ENCODE data around the gene PDILT. TPM values are rescaled to one million over a fixed set of nuclear protein-coding genes. Genes with fewer than 3 reads are reported as not detected.
"Not testable (repeated sequence)": the region's sequence is repeated elsewhere in the genome, so short reads cannot be mapped to it uniquely, and the experiment has no call there.

Gene PDILT
- total and polyA plus RNA-seq, 2 experiments from 2014 or later: not detected

- H3K27ac ChIP-seq (ENCODE audit: low read depth); H3K4me1 Mint-ChIP-seq; H3K36me3 ChIP-seq (ENCODE audit: insufficient read depth); DNase-seq (ENCODE audit: low spot score); H3K27me3 ChIP-seq (ENCODE audit: insufficient read depth); H3K4me3 ChIP-seq; H3K27ac Mint-ChIP-seq; H3K79me2 ChIP-seq (replicated peaks; ENCODE audit: insufficient read depth); H4K20me1 ChIP-seq (replicated peaks; ENCODE audit: insufficient read depth); H3K4me2 ChIP-seq; H3K9me3 Mint-ChIP-seq; H3K4me1 ChIP-seq (ENCODE audit: insufficient read depth); H3K27me3 Mint-ChIP-seq (ENCODE audit: insufficient read depth, low read depth, poor library complexity); H3K4me3 Mint-ChIP-seq; H3K9me2 ChIP-seq (ENCODE audit: insufficient read depth); ATAC-seq; H3K36me3 Mint-ChIP-seq (ENCODE audit: low read depth); H3F3A ChIP-seq (replicated peaks; ENCODE audit: low read depth): not testable (repeated sequence)
- 0 out of 2 replicates have a peak overlapping the region, but pooled peaks have one; percentile 43 for H2AFZ ChIP-seq
Observed at GRCh38 chr16:20440731-20441130, 36.2 kb upstream of the PDILT start.

DNA sequence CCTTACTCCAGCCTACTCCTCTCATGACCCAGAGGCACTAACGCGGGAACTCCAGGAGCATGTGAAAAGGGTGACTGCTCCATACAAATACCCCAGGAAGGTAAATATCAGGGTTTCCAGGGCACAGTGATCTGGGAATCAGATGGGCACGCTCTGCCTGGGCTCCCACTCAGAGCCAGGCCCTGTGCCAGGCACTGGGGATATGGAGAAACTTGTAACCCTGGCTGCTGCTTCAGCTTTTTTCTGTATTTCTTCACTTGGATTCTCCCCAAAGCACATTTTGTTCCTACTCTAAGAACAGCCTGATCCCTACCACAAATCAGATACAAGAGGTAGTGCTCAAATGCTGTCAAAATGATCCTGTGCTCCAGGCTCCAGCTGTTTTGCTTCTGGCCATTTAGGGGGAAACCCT lies 35.3 kb upstream of the PDILT start:
- not testable (repeated sequence) for H3K4me3 Mint-ChIP-seq; H3K27me3 ChIP-seq (ENCODE audit: insufficient read depth); DNase-seq (ENCODE audit: low spot score); H3K4me1 Mint-ChIP-seq; H3K9me2 ChIP-seq (ENCODE audit: insufficient read depth); H3K4me1 ChIP-seq (ENCODE audit: insufficient read depth); H3K4me2 ChIP-seq; H4K20me1 ChIP-seq (replicated peaks; ENCODE audit: insufficient read depth); H3K27ac ChIP-seq (ENCODE audit: low read depth); H2AFZ ChIP-seq; H3K36me3 ChIP-seq (ENCODE audit: insufficient read depth); ATAC-seq; H3F3A ChIP-seq (replicated peaks; ENCODE audit: low read depth); H3K27me3 Mint-ChIP-seq (ENCODE audit: insufficient read depth, low read depth, poor library complexity); H3K27ac Mint-ChIP-seq; H3K79me2 ChIP-seq (replicated peaks; ENCODE audit: insufficient read depth); H3K9me3 Mint-ChIP-seq; H3K36me3 Mint-ChIP-seq (ENCODE audit: low read depth); H3K4me3 ChIP-seq

GRCh38 chr16:20438950-20439349 lies 34.4 kb upstream of the PDILT start:
- not testable (repeated sequence) for H3K27me3 ChIP-seq (ENCODE audit: insufficient read depth); H3F3A ChIP-seq (replicated peaks; ENCODE audit: low read depth); H3K4me2 ChIP-seq; H3K27ac ChIP-seq (ENCODE audit: low read depth); H3K27ac Mint-ChIP-seq; H2AFZ ChIP-seq; H3K4me1 ChIP-seq (ENCODE audit: insufficient read depth); H3K9me3 Mint-ChIP-seq; H3K79me2 ChIP-seq (replicated peaks; ENCODE audit: insufficient read depth); H3K36me3 Mint-ChIP-seq (ENCODE audit: low read depth); ATAC-seq; H3K27me3 Mint-ChIP-seq (ENCODE audit: insufficient read depth, low read depth, poor library complexity); H4K20me1 ChIP-seq (replicated peaks; ENCODE audit: insufficient read depth); H3K36me3 ChIP-seq (ENCODE audit: insufficient read depth); H3K4me3 Mint-ChIP-seq; DNase-seq (ENCODE audit: low spot score); H3K9me2 ChIP-seq (ENCODE audit: insufficient read depth); H3K4me3 ChIP-seq; H3K4me1 Mint-ChIP-seq

DNA sequence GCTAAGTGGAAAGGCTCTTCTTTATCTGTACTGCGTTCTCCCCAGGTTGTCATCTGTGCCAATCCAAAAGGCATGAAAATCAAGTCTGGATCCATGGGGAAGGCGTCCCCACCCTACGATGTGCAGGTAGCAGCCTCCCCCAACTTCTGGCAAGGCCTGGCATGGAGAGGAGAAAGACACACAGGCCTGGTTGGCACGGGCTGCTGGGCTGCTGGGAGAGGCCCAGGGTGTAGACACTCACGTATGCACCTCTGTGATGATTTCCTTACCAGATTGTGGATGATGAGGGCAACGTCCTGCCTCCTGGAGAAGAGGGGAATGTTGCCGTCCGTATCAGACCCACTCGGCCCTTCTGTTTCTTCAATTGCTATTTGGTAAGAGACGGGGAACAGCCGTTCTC lies 26.4 kb upstream of the PDILT start:
- Mint-ChIP-seq H3K9me3 (no peaks in the 10 kb centered on the region; the same call in 2 of the 3 replicates), H3K27ac (no peak overlapping the region), H3K4me3 (no peak overlapping the region), H3K36me3 (ENCODE audit: low read depth) (no peaks in the 10 kb centered on the region; the same call in 2 of the 3 replicates), H3K4me1 (no peaks in the 10 kb centered on the region), H3K27me3 (ENCODE audit: insufficient read depth, low read depth, poor library complexity) (peaks cover 2% of the 10 kb centered on the region)
- Histone ChIP-seq H2AFZ (no peak overlapping the region), H3K9me2 (ENCODE audit: insufficient read depth) (no peaks in the 10 kb centered on the region), H3K4me3 (no peak overlapping the region), H3K79me2 (replicated peaks; ENCODE audit: insufficient read depth) (no peaks in the 10 kb centered on the region), H4K20me1 (replicated peaks; ENCODE audit: insufficient read depth) (no peaks in the 10 kb centered on the region), H3K27ac (ENCODE audit: low read depth) (no peak overlapping the region), H3K36me3 (ENCODE audit: insufficient read depth) (no peaks in the 10 kb centered on the region), H3F3A (replicated peaks; ENCODE audit: low read depth) (no peaks in the 10 kb centered on the region), H3K27me3 (ENCODE audit: insufficient read depth) (no peaks in the 10 kb centered on the region), H3K4me2 (no peak overlapping the region), H3K4me1 (ENCODE audit: insufficient read depth) (no peaks in the 10 kb centered on the region)
- DNase-seq (ENCODE audit: low spot score) (no peak), ATAC-seq (no peak)
- TF ChIP-seq STAT1 (IDR thresholded peaks at IDR 0.05; ENCODE audit: unreplicated experiment): no peak
- TF ChIP-seq, protein P1, sequence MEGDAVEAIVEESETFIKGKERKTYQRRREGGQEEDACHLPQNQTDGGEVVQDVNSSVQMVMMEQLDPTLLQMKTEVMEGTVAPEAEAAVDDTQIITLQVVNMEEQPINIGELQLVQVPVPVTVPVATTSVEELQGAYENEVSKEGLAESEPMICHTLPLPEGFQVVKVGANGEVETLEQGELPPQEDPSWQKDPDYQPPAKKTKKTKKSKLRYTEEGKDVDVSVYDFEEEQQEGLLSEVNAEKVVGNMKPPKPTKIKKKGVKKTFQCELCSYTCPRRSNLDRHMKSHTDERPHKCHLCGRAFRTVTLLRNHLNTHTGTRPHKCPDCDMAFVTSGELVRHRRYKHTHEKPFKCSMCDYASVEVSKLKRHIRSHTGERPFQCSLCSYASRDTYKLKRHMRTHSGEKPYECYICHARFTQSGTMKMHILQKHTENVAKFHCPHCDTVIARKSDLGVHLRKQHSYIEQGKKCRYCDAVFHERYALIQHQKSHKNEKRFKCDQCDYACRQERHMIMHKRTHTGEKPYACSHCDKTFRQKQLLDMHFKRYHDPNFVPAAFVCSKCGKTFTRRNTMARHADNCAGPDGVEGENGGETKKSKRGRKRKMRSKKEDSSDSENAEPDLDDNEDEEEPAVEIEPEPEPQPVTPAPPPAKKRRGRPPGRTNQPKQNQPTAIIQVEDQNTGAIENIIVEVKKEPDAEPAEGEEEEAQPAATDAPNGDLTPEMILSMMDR (conservative IDR thresholded peaks at IDR 0.05; ENCODE audit: low read depth in 2 of 2): no peak
- no peak for TF ChIP-seq NANOG (IDR thresholded peaks at IDR 0.05; ENCODE audit: borderline replicate concordance)
- TF ChIP-seq CREB1 (CRISPR knock-in tag; IDR thresholded peaks at IDR 0.05; ENCODE audit: low read depth): no peak
- no peak for TF ChIP-seq POLR2AphosphoS5 (IDR thresholded peaks at IDR 0.05; ENCODE audit: low read depth)
- TF ChIP-seq REST (IDR thresholded peaks at IDR 0.05; ENCODE audit: unreplicated experiment): no peak
- no peak for TF ChIP-seq EZH2 (IDR thresholded peaks at IDR 0.05; ENCODE audit: low read depth, unreplicated experiment)
- TF ChIP-seq ZNF331 (CRISPR knock-in tag; IDR thresholded peaks at IDR 0.05; ENCODE audit: low read depth): no peak
